CD4-positive, alpha-beta memory T cell (primary cell): ENCODE measurements around the gene GRK5. TPM values are rescaled to one million over a fixed set of nuclear protein-coding genes. Genes with fewer than 3 reads are reported as not detected.
A peak's percentile ranks its signal among the peaks of the same experiment; 100 is the strongest.

Source experiments
- CTCF ChIA-PET: fragments of 350-600 bp; sonication (Branson Sonifier 250); formaldehyde crosslinking; loops from one replicate; lab custom pipeline; 2021; ENCODE audit warnings: inconsistent platforms; ENCODE audit not compliant: partially characterized antibody; lab: Charles Lee
- POLR2A ChIA-PET: fragments of 350-600 bp; sonication (Branson Sonifier 250); formaldehyde crosslinking; loops from one replicate; lab custom pipeline; 2021; ENCODE audit not compliant: partially characterized antibody; lab: Charles Lee
- DNase-seq, 5 donors: peaks; one replicate each; pipeline versions ENCODE4 v3.0.0 to v3.0.0-alpha.2; 2020 to 2022; ENCODE audit warnings: mixed read lengths in 1 of 5
- H3K27ac ChIP-seq: one replicate; pipeline ENCODE4 v1.7.0; 2013; ENCODE audit warnings: low read depth, low read length
- H3K27me3 ChIP-seq: 2 replicates; pipeline ENCODE4 v1.7.0; 2013; ENCODE audit warnings: mild to moderate bottlenecking, low read length, moderate library complexity; ENCODE audit not compliant: insufficient read depth
- H3K36me3 ChIP-seq: 2 replicates; pipeline ENCODE4 v1.7.0; 2013; ENCODE audit warnings: mild to moderate bottlenecking, low read length, moderate library complexity; ENCODE audit not compliant: insufficient read depth
- H3K4me1 ChIP-seq: 2 replicates; pipeline ENCODE4 v1.7.0; 2013; ENCODE audit warnings: mild to moderate bottlenecking, low read length, moderate library complexity; ENCODE audit not compliant: insufficient read depth
- H3K4me3 ChIP-seq, 2 donors: one replicate each; pipeline ENCODE4 v1.7.0; 2013; ENCODE audit warnings: low read length in 2 of 2, mild to moderate bottlenecking in 1 of 2
- H3K9me3 ChIP-seq, 2 donors: one replicate each; pipeline ENCODE4 v1.7.0; 2013; ENCODE audit warnings: low read length in 2 of 2, control low read depth in 1 of 2; ENCODE audit not compliant: control insufficient read depth in 1 of 2
- H3K27ac Mint-ChIP-seq, 7 donors: one replicate each; pipeline ENCODE4 v1.8.0; 2020 to 2021; ENCODE audit warnings: mixed read lengths in 7 of 7, mild to moderate bottlenecking in 6 of 7, inconsistent platforms in 3 of 7, moderate library complexity in 3 of 7
- H3K27me3 Mint-ChIP-seq, 2 donors: one replicate each; pipeline ENCODE4 v1.8.0; 2020 to 2021; ENCODE audit warnings: mixed read lengths in 2 of 2
- H3K36me3 Mint-ChIP-seq, 2 donors: one replicate each; pipeline ENCODE4 v1.8.0; 2020 to 2021; ENCODE audit warnings: mixed read lengths in 2 of 2, inconsistent platforms in 1 of 2, mild to moderate bottlenecking in 1 of 2
- H3K4me1 Mint-ChIP-seq, 4 donors: one replicate each; pipeline ENCODE4 v1.8.0; 2020 to 2021; ENCODE audit warnings: mixed read lengths in 4 of 4, mild to moderate bottlenecking in 1 of 4
- H3K4me3 Mint-ChIP-seq, 8 donors: one replicate each; pipeline ENCODE4 v1.8.0; 2020 to 2021; ENCODE audit warnings: mixed read lengths in 8 of 8, mild to moderate bottlenecking in 7 of 8, moderate library complexity in 6 of 8, inconsistent platforms in 3 of 8
- H3K9me3 Mint-ChIP-seq, 8 donors: one replicate each; pipeline ENCODE4 v1.8.0; 2020 to 2021; ENCODE audit warnings: mixed read lengths in 8 of 8, mild to moderate bottlenecking in 5 of 8, inconsistent platforms in 3 of 8, moderate library complexity in 1 of 8
- intact Hi-C: fragments of 100-400 bp; cut with micrococcal nuclease; formaldehyde crosslinking; loops from one replicate; pipeline ENCODE4 v1.15.1; 2023
- polyA plus RNA-seq, 2 donors: library from polyadenylated mRNA; unstranded; fragments of 300-500 nt; fragmentation: Illumina TruSeq; gene quantifications; one replicate each; pipeline ENCODE4 v1.2.3, GENCODE V29; 2021
- total RNA-seq, 2 experiments: library from RNA; stranded (reverse); gene quantifications; one replicate each; pipeline ENCODE4 v1.2.3, GENCODE V29; 2021

Gene GRK5
- total and polyA plus RNA-seq, 4 experiments from 2014 or later, result 7.6 to 27.9 (median 18.6) TPM

GRCh38 chr10:119297207-119297968, 90.0 kb downstream of the GRK5 start:
- intact Hi-C loops, result no loop called here
- H3K9me3 ChIP-seq, result no peaks in the 10 kb centered on the region
- no peak overlapping the region for H3K27ac ChIP-seq
- Mint-ChIP-seq H3K4me1 (peaks cover 37 to 64% (median 53%) of the 10 kb centered on the region in 4 donors), H3K36me3 (peaks cover 10 to 17% of the 10 kb centered on the region in 2 donors), H3K27ac (peak overlapping the region; percentile 6 to 83 (median 37)), H3K27me3 (no peaks in the 10 kb centered on the region), H3K9me3 (peaks cover 0 to 8% (median 4%) of the 10 kb centered on the region in 8 donors), H3K4me3 (no peak overlapping the region)
- H3K4me3 ChIP-seq, result no peak overlapping the region
- ChIA-PET CTCF (interaction anchor here (0.9 to 1.5 kb wide), 5 partner anchors 9 to 166 kb away, joined by 3 to 4 read pairs (median 3); no protein-coding TSS in a partner anchor), POLR2A (interaction anchor here (0.6 to 2.4 kb wide), 3 partner anchors 8 to 202 kb away, joined by 3 to 8 read pairs (median 5); no protein-coding TSS in a partner anchor)
- DNase-seq, result peak in 1 of 5 donors; percentile 13
- H3K4me1 ChIP-seq, result peaks cover 43% of the 10 kb centered on the region
- no peaks in the 10 kb centered on the region for H3K36me3 ChIP-seq
- H3K27me3 ChIP-seq, result no peaks in the 10 kb centered on the region

GRCh38 chr10:119298810-119299209, 91.4 kb downstream of the GRK5 start:
- H3K4me3 Mint-ChIP-seq, result no peak overlapping the region
- no peaks in the 10 kb centered on the region for H3K36me3 ChIP-seq
- intact Hi-C loops, result no loop called here
- POLR2A ChIA-PET, result no interaction called here
- CTCF ChIA-PET, result interaction anchor here (1.3 kb wide), 1 partner anchor 9 kb away, joined by 3 read pairs; no protein-coding TSS in a partner anchor
- H3K27me3 ChIP-seq, result no peaks in the 10 kb centered on the region
- H3K4me1 ChIP-seq, result peaks cover 46% of the 10 kb centered on the region
- peak in 1 of 5 donors; percentile 8 for DNase-seq
- no peak overlapping the region for H3K4me3 ChIP-seq
- H3K27ac ChIP-seq, result no peak overlapping the region
- H3K27ac Mint-ChIP-seq, result peak overlapping the region in 3 of 7 donors; percentile 30 to 99 (median 46)
- peaks cover 8 to 17% of the 10 kb centered on the region in 2 donors for H3K36me3 Mint-ChIP-seq
- H3K4me1 Mint-ChIP-seq, result peaks cover 38 to 64% (median 53%) of the 10 kb centered on the region in 4 donors
- H3K9me3 Mint-ChIP-seq, result peaks cover 0 to 8% (median 4%) of the 10 kb centered on the region in 8 donors
- H3K9me3 ChIP-seq, result no peaks in the 10 kb centered on the region
- H3K27me3 Mint-ChIP-seq, result no peaks in the 10 kb centered on the region

GRCh38 chr10:119299531-119299930, 92.2 kb downstream of the GRK5 start:
- CTCF ChIA-PET, result interaction anchor here (1.3 kb wide), 1 partner anchor 10 kb away, joined by 3 read pairs; no protein-coding TSS in a partner anchor
- POLR2A ChIA-PET, result interaction anchor here (1.0 kb wide), 1 partner anchor 28 kb away, joined by 4 read pairs; no protein-coding TSS in a partner anchor
- intact Hi-C loops, result no loop called here
- Mint-ChIP-seq H3K36me3 (peaks cover 8 to 17% of the 10 kb centered on the region in 2 donors), H3K4me1 (peaks cover 40 to 69% (median 56%) of the 10 kb centered on the region in 4 donors), H3K4me3 (peak overlapping the region in 3 of 8 donors; percentile 8 to 59 (median 10)), H3K27me3 (no peaks in the 10 kb centered on the region), H3K9me3 (peaks cover 0 to 8% (median 4%) of the 10 kb centered on the region in 8 donors), H3K27ac (peak overlapping the region; percentile 47 to 99 (median 96))
- no peaks in the 10 kb centered on the region for H3K9me3 ChIP-seq
- H3K27me3 ChIP-seq, result no peaks in the 10 kb centered on the region
- H3K27ac ChIP-seq, result no peak overlapping the region
- no peak overlapping the region for H3K4me3 ChIP-seq
- H3K4me1 ChIP-seq, result peaks cover 51% of the 10 kb centered on the region
- DNase-seq, result peak in 1 of 5 donors; percentile 5
- no peaks in the 10 kb centered on the region for H3K36me3 ChIP-seq

GRCh38 chr10:119301397-119301796, 94.0 kb downstream of the GRK5 start:
- Mint-ChIP-seq H3K4me3 (peak overlapping the region; percentile 71 to 90 (median 80)), H3K27me3 (peaks cover 0 to 3% of the 10 kb centered on the region in 2 donors), H3K4me1 (peaks cover 50 to 84% (median 72%) of the 10 kb centered on the region in 4 donors), H3K36me3 (peaks cover 9 to 13% of the 10 kb centered on the region in 2 donors), H3K9me3 (peaks cover 0 to 8% (median 3%) of the 10 kb centered on the region in 8 donors), H3K27ac (peak overlapping the region; percentile 93 to 99 (median 97))
- Histone ChIP-seq H3K36me3 (no peaks in the 10 kb centered on the region), H3K27ac (peak overlapping the region; percentile 60), H3K27me3 (no peaks in the 10 kb centered on the region), H3K4me1 (peaks cover 70% of the 10 kb centered on the region), H3K4me3 (peak overlapping the region in 1 of 2 donors; percentile 4), H3K9me3 (no peaks in the 10 kb centered on the region)
- CTCF ChIA-PET, result interaction anchor here (0.9 to 8.7 kb wide), 7 partner anchors 8 to 241 kb away, joined by 3 to 139 read pairs (median 3); partner anchors contain the start of genes GRK5 and RGS10
- intact Hi-C loops, result no loop called here
- peak; percentile 66 to 77 (median 72) for DNase-seq
- POLR2A ChIA-PET, result interaction anchor here (1.2 to 2.6 kb wide), 9 partner anchors 8 to 188 kb away, joined by 4 to 34 read pairs (median 8); partner anchors contain the start of gene GRK5

GRCh38 chr10:119302172-119302571, 94.8 kb downstream of the GRK5 start:
- H3K9me3 Mint-ChIP-seq, result peaks cover 0 to 8% (median 3%) of the 10 kb centered on the region in 8 donors
- ChIA-PET CTCF (interaction anchor here (0.9 to 8.7 kb wide), 8 partner anchors 9 to 240 kb away, joined by 3 to 139 read pairs (median 3); partner anchors contain the start of genes GRK5 and RGS10), POLR2A (interaction anchor here (0.6 to 2.6 kb wide), 12 partner anchors 9 to 198 kb away, joined by 3 to 34 read pairs (median 6); partner anchors contain the start of genes DENND10 and GRK5)
- Histone ChIP-seq H3K36me3 (no peaks in the 10 kb centered on the region), H3K27me3 (no peaks in the 10 kb centered on the region), H3K4me3 (no peak overlapping the region), H3K9me3 (no peaks in the 10 kb centered on the region), H3K27ac (peak overlapping the region; percentile 60), H3K4me1 (peaks cover 77% of the 10 kb centered on the region)
- peak overlapping the region in 7 of 8 donors; percentile 29 to 90 (median 81) for H3K4me3 Mint-ChIP-seq
- intact Hi-C loops, result no loop called here
- H3K36me3 Mint-ChIP-seq, result peaks cover 7 to 9% of the 10 kb centered on the region in 2 donors
- H3K27ac Mint-ChIP-seq, result peak overlapping the region; percentile 93 to 99 (median 97)
- peak in 1 of 5 donors; percentile 2 for DNase-seq
- peaks cover 56 to 92% (median 79%) of the 10 kb centered on the region in 4 donors for H3K4me1 Mint-ChIP-seq
- peaks cover 0 to 6% of the 10 kb centered on the region in 2 donors for H3K27me3 Mint-ChIP-seq

- intact Hi-C loops, result no loop called here
- H3K4me1 ChIP-seq, result peaks cover 79% of the 10 kb centered on the region
- CTCF ChIA-PET, result interaction anchor here (0.9 to 8.7 kb wide), 4 partner anchors 10 to 94 kb away, joined by 3 to 139 read pairs (median 4); partner anchors contain the start of gene GRK5
- Mint-ChIP-seq H3K9me3 (peaks cover 0 to 4% (median 0%) of the 10 kb centered on the region in 8 donors), H3K4me1 (peaks cover 58 to 95% (median 81%) of the 10 kb centered on the region in 4 donors), H3K36me3 (peaks cover 3 to 5% of the 10 kb centered on the region in 2 donors), H3K4me3 (peak overlapping the region in 6 of 8 donors; percentile 29 to 90 (median 80)), H3K27ac (peak overlapping the region; percentile 93 to 99 (median 97)), H3K27me3 (peaks cover 0 to 6% of the 10 kb centered on the region in 2 donors)
- peak overlapping the region; percentile 60 for H3K27ac ChIP-seq
- H3K4me3 ChIP-seq, result no peak overlapping the region
- H3K9me3 ChIP-seq, result no peaks in the 10 kb centered on the region
- POLR2A ChIA-PET, result interaction anchor here (0.6 to 2.6 kb wide), 11 partner anchors 10 to 199 kb away, joined by 3 to 34 read pairs (median 7); partner anchors contain the start of genes DENND10 and GRK5
- H3K27me3 ChIP-seq, result no peaks in the 10 kb centered on the region
- no peaks in the 10 kb centered on the region for H3K36me3 ChIP-seq
- DNase-seq, result peak in 1 of 5 donors; percentile 9
Measured at GRCh38 chr10:119302591-119303253, 95.4 kb downstream of the GRK5 start.
